HG02885 (cell line): ENCODE data around the gene PPP1R26.

ENCODE experiments used
- ATAC-seq: cut with Tn5 transposase; IDR thresholded peaks from one replicate; pipeline ENCODE4 v1.9.1; 2021; ENCODE audit warnings: mild to moderate bottlenecking; ENCODE audit not compliant: unreplicated experiment, poor library complexity

PPP1R26 gene

DNA sequence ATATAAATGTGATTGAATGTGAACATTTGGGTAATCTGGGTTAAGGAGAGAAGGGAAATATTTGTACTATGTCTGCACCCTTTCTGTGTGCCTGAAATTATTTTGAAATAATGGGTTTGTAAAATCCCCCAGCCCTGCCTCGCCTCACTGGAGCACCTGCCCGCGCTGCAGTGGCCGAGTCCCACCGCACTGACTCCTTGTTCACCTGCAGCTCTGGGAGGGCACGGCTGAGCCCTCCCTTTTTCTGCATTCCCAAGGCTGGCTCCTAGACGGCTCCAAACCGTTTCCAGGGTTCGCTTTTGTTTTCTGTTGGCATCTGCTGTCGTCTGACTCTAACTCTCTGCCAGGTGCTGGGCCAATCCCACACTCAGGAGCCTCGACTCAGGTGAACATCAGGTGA lies 17.6 kb upstream of the PPP1R26 start:
- ATAC-seq: no peak

DNA sequence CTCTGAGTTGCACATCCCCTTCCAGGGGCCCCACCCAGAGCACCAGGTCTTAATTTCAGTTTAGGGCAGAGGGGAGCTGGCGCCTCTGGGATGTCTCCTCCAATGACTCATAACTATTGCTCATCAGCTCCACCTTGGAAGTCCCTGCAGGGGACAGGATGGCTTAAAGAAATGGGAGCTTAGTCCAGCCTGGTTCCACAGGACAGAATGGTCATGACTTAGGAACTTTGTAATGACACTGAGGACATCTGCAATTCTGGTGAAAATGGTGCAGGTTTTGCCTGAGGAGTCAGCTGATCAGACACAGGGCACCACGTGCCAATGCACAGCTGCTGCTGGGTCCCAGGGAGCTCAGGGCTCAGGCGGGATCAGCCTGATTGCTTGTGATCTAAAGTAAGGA lies 16.4 kb upstream of the PPP1R26 start:
- no peak for ATAC-seq

GRCh38 chr9:135464181-135464580 lies 15.4 kb upstream of the PPP1R26 start:
- no peak for ATAC-seq

DNA sequence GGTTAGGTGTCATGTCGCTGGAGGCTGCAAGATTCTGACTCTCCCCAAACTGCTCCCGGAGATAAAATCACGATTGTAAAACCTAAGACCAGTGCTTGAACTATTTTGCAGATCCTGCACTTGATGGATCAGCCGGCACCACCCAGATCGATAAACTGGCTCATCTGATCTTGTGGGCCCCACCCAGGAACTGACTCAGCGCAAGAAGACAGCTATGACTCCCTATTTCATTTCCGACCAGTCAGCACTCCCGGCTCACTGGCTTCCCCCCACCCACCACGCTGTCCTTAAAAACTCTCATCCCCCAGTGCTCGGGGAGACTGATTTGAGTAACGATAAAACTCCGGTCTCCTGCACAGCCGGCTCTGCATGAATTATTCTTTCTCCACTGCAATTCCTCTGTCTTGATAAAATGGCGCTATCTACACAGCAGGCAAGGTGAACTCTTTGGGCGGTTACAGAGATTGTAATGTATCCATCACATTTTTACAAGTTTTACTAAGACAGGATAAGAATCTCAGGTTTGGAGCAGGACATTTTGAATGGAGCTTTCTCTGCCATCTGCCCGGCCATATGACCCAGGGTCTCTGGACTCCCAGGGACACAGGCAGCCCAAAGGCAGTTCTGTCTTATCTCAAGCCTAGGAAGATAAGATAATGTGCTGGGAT lies 10.6 kb upstream of the PPP1R26 start:
- ATAC-seq: no peak

GRCh38 chr9:135471791-135472640 lies 7.6 kb upstream of the PPP1R26 start:
- no peak for ATAC-seq

GRCh38 chr9:135473972-135474543 lies 5.5 kb upstream of the PPP1R26 start:
- no peak for ATAC-seq

- no peak for ATAC-seq
Measured at GRCh38 chr9:135474915-135475314, 4.7 kb upstream of the PPP1R26 start.

DNA sequence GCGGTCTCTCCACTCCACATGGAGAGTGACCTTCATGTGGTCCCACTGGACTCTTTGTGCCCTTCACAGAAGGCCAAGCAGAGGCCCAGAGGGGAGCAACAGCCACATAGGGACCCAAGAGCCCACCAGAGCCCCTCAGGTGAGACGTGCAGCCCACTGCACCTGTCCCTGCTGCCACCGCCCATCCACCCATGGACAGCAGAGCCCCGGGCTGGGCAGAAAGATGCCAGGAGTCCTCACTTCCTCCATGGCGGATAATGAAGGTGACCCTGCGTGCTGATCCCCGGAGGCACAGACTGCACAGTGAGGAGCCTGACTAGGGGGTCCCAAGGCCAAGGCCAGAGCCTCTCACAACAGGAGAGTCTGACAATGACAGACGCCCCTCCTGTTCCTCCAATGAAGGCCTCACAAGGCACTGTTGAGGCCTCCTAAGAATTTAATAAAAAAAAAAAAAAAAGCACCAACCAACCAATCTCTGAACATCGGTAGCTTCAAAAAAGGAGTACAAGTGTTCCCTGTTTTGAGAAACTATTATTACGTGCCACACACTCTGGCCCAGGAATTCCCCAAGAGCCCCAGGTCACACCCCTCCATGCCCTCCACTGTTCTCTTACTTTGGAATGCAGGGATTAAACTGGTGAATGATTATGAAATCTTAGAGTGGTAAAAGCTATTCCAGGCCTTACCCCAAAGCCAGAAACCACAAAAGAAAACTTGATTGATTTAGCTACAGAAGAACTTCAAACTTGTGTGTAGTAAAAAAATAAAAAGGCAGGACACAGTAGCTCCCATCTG lies 2.8 kb upstream of the PPP1R26 start:
- no peak for ATAC-seq

DNA sequence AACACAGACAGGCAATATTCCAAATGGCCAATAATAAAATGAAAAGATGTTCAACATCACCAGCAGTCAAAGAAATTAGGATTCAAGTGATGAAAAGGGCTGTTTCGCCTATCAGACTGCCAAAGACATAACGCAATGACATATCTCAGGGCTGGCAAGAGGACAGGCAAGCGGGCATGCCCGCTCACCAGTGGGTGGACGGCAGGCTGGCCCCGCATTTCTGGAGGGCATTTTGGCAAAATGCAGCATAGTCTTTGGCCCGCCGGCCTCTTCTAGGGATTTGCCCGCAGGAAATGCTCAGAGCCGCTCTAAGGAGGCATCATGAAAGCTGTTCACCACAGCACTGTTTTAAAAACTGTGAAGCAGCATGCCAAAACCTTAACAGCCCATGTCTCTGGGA lies 1.4 kb upstream of the PPP1R26 start:
- ATAC-seq: no peak

- ATAC-seq: no peak
Measured at GRCh38 chr9:135478829-135479468, 633 bp upstream of the PPP1R26 start.

- ATAC-seq: no peak
Measured at GRCh38 chr9:135480071-135480939, 723 bp downstream of the PPP1R26 start.

DNA sequence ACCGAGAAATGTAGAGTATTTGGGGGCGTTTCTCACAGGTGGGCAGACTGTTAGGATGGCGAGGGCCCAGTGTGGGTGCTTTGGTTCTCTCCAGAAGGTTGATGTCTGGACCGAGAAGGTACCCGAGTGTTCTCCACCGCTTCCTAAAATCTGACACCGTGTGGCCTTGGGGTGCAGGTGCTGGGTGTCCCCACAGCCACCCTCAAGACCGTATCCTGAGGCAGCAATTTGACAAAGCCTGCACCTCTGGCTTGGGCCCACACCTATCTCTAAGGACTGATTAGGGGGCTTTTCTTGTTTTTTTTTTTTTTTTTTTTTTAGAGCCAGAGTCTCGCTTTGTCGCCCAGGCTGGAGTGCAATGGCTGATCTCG lies 1.3 kb downstream of the PPP1R26 start:
- ATAC-seq: no peak

DNA sequence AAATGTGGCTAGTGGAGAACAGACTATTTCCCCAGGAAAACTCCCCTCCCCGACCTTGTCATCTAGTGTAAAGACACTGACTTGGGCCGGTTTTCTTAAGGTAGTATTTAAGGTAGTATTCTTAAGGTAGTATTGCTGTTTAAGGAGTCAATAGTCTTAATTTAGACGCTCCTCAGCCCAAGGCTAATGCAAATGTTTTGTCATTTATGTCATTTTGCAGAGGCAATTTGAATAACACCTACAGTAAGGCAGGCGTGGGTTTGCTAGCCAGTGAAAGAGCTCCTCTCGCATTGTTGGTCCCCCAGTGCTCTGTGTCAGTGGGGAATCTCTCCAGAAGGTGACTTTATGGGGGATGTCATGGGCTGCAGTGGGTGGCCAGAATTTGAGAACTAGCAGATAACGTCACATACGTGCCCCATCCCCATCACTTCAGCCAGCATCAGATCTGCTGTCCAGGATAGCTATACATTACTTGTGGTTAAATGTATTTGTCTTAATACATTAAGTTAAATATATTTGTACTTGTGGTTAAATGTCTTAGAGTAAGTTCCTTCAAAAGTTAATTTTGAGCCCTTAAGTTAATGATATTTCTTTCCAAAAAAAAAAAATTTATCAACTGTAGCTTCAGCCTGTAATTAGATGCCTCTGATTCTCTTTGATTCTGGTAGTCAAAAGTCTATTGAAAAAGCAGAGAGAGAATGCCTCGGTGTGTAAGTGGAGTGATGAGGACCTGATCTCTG lies 2.6 kb downstream of the PPP1R26 start:
- no peak for ATAC-seq

- no peak for ATAC-seq
Measured at GRCh38 chr9:135484460-135485277, 5.1 kb downstream of the PPP1R26 start.

GRCh38 chr9:135485385-135485784 lies 5.8 kb downstream of the PPP1R26 start:
- ATAC-seq: no peak

DNA sequence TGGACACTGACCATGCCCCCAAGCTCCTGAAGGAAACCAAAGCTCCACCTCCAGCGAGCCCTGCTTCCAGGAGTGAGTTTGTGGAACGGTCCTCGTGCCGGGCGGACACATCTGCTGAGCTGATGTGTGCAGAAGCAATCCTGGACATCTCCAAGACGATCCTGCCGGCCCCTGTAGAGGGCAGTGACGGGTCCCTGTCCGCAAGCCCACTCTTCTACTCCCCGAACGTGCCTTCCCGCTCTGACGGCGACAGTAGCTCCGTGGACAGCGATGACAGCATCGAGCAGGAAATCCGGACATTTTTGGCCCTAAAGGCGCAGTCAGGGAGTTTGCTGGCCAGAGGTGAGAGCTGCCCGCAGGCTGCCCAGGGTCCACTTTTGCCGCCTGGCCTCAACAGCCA lies 6.2 kb downstream of the PPP1R26 start:
- ATAC-seq: no peak

GRCh38 chr9:135486267-135487065 lies 6.9 kb downstream of the PPP1R26 start:
- no peak for ATAC-seq
